Activated naive CD8-positive, alpha-beta T cell (primary cell): Measurements from ENCODE around the gene ISCU.
"Not testable (repeated sequence)": the region's sequence is repeated elsewhere in the genome, so short reads cannot be mapped to it uniquely, and the experiment has no call there.

Experiments
- H3K27ac Mint-ChIP-seq: one replicate; pipeline ENCODE4 v1.8.0; 2021; ENCODE audit warnings: mixed read lengths
- H3K27me3 Mint-ChIP-seq: one replicate; pipeline ENCODE4 v1.8.0; 2021; ENCODE audit warnings: mixed read lengths
- H3K36me3 Mint-ChIP-seq: one replicate; pipeline ENCODE4 v1.8.0; 2021; ENCODE audit warnings: mixed read lengths
- H3K4me1 Mint-ChIP-seq: one replicate; pipeline ENCODE4 v1.8.0; 2021; ENCODE audit warnings: low read depth, mixed read lengths
- H3K4me3 Mint-ChIP-seq: one replicate; pipeline ENCODE4 v1.8.0; 2021; ENCODE audit warnings: mild to moderate bottlenecking, mixed read lengths
- H3K9me3 Mint-ChIP-seq: one replicate; pipeline ENCODE4 v1.8.0; 2021; ENCODE audit warnings: low read depth, mixed read lengths

The ISCU gene

GRCh38 chr12:108527166-108527496 lies 35.3 kb upstream of the ISCU start:
- H3K4me3 Mint-ChIP-seq = no peak overlapping the region
- peaks cover 3% of the 10 kb centered on the region for H3K36me3 Mint-ChIP-seq
- no peaks in the 10 kb centered on the region for H3K27me3 Mint-ChIP-seq
- no peaks in the 10 kb centered on the region for H3K4me1 Mint-ChIP-seq
- H3K27ac Mint-ChIP-seq = peak overlapping the region; percentile 41
- H3K9me3 Mint-ChIP-seq = no peaks in the 10 kb centered on the region

- no peaks in the 10 kb centered on the region for H3K9me3 Mint-ChIP-seq
- H3K36me3 Mint-ChIP-seq = peaks cover 3% of the 10 kb centered on the region
- H3K4me1 Mint-ChIP-seq = no peaks in the 10 kb centered on the region
- no peak overlapping the region for H3K4me3 Mint-ChIP-seq
- H3K27me3 Mint-ChIP-seq = no peaks in the 10 kb centered on the region
- H3K27ac Mint-ChIP-seq = no peak overlapping the region
Observed at GRCh38 chr12:108530161-108530560, 32.2 kb upstream of the ISCU start.

GRCh38 chr12:108531929-108532848 lies 30.2 kb upstream of the ISCU start:
- Mint-ChIP-seq H3K9me3 (no peaks in the 10 kb centered on the region), H3K27ac (peak overlapping the region; percentile 46), H3K4me3 (no peak overlapping the region), H3K4me1 (no peaks in the 10 kb centered on the region), H3K27me3 (no peaks in the 10 kb centered on the region), H3K36me3 (peaks cover 3% of the 10 kb centered on the region)

GRCh38 chr12:108538146-108538545 lies 24.2 kb upstream of the ISCU start:
- Mint-ChIP-seq H3K9me3 (no peaks in the 10 kb centered on the region), H3K36me3 (peaks cover 3% of the 10 kb centered on the region), H3K27ac (peak overlapping the region; percentile 30), H3K4me1 (peaks cover 14% of the 10 kb centered on the region), H3K4me3 (no peak overlapping the region), H3K27me3 (no peaks in the 10 kb centered on the region)

GRCh38 chr12:108538616-108539195 lies 23.7 kb upstream of the ISCU start:
- Mint-ChIP-seq H3K4me3 (no peak overlapping the region), H3K27me3 (no peaks in the 10 kb centered on the region), H3K4me1 (peaks cover 16% of the 10 kb centered on the region), H3K36me3 (peaks cover 3% of the 10 kb centered on the region), H3K27ac (no peak overlapping the region), H3K9me3 (no peaks in the 10 kb centered on the region)

GRCh38 chr12:108542320-108542719 lies 20.1 kb upstream of the ISCU start:
- Mint-ChIP-seq H3K27ac (no peak overlapping the region), H3K4me3 (no peak overlapping the region), H3K36me3 (peaks cover 3% of the 10 kb centered on the region), H3K9me3 (no peaks in the 10 kb centered on the region), H3K4me1 (peaks cover 25% of the 10 kb centered on the region), H3K27me3 (no peaks in the 10 kb centered on the region)

GRCh38 chr12:108543652-108544051 lies 18.7 kb upstream of the ISCU start:
- Mint-ChIP-seq H3K4me1 (peaks cover 24% of the 10 kb centered on the region), H3K4me3 (no peak overlapping the region), H3K27me3 (no peaks in the 10 kb centered on the region), H3K36me3 (peaks cover 10% of the 10 kb centered on the region), H3K9me3 (no peaks in the 10 kb centered on the region), H3K27ac (no peak overlapping the region)

- H3K27ac Mint-ChIP-seq = no peak overlapping the region
- no peaks in the 10 kb centered on the region for H3K27me3 Mint-ChIP-seq
- no peaks in the 10 kb centered on the region for H3K9me3 Mint-ChIP-seq
- peaks cover 37% of the 10 kb centered on the region for H3K4me1 Mint-ChIP-seq
- H3K4me3 Mint-ChIP-seq = no peak overlapping the region
- peaks cover 7% of the 10 kb centered on the region for H3K36me3 Mint-ChIP-seq
Observed at GRCh38 chr12:108547686-108548085, 14.7 kb upstream of the ISCU start.

- Mint-ChIP-seq H3K27ac (no peak overlapping the region), H3K36me3 (peaks cover 7% of the 10 kb centered on the region), H3K4me1 (peaks cover 45% of the 10 kb centered on the region), H3K9me3 (no peaks in the 10 kb centered on the region), H3K4me3 (no peak overlapping the region), H3K27me3 (no peaks in the 10 kb centered on the region)
Observed at GRCh38 chr12:108548954-108549521, 13.4 kb upstream of the ISCU start.

- Mint-ChIP-seq H3K36me3 (peaks cover 10% of the 10 kb centered on the region), H3K9me3 (no peaks in the 10 kb centered on the region), H3K27ac (no peak overlapping the region), H3K4me1 (peaks cover 59% of the 10 kb centered on the region), H3K27me3 (no peaks in the 10 kb centered on the region), H3K4me3 (peak overlapping the region; percentile 74)
Observed at GRCh38 chr12:108551535-108551934, 10.9 kb upstream of the ISCU start.

- Mint-ChIP-seq H3K27ac (no peak overlapping the region), H3K4me1 (peaks cover 80% of the 10 kb centered on the region), H3K27me3 (no peaks in the 10 kb centered on the region), H3K36me3 (peaks cover 3% of the 10 kb centered on the region), H3K9me3 (no peaks in the 10 kb centered on the region), H3K4me3 (peak overlapping the region; percentile 38)
Observed at GRCh38 chr12:108553799-108554198, 8.6 kb upstream of the ISCU start.

- H3K27me3 Mint-ChIP-seq, H3K27ac Mint-ChIP-seq: not testable (repeated sequence)
Observed at GRCh38 chr12:108555383-108555782, 7.0 kb upstream of the ISCU start.

GRCh38 chr12:108559007-108559655 lies 3.3 kb upstream of the ISCU start:
- Mint-ChIP-seq H3K36me3 (peaks cover 5% of the 10 kb centered on the region), H3K4me3 (peak overlapping the region; percentile 100), H3K9me3 (no peaks in the 10 kb centered on the region), H3K27me3 (no peaks in the 10 kb centered on the region), H3K4me1 (peaks cover 59% of the 10 kb centered on the region), H3K27ac (peak overlapping the region; percentile 66)

More at GRCh38 chr12:108555383-108555782, 7.0 kb upstream of the ISCU start:
- Mint-ChIP-seq H3K4me3 (peak overlapping the region; percentile 30), H3K4me1 (peaks cover 87% of the 10 kb centered on the region)
- not testable (repeated sequence) for H3K9me3 Mint-ChIP-seq, H3K36me3 Mint-ChIP-seq

GRCh38 chr12:108559748-108560147 lies 2.6 kb upstream of the ISCU start:
- H3K9me3 Mint-ChIP-seq = no peaks in the 10 kb centered on the region
- H3K4me3 Mint-ChIP-seq = peak overlapping the region; percentile 100
- H3K27me3 Mint-ChIP-seq = no peaks in the 10 kb centered on the region
- peak overlapping the region; percentile 100 for H3K27ac Mint-ChIP-seq
- peaks cover 4% of the 10 kb centered on the region for H3K36me3 Mint-ChIP-seq
- peaks cover 63% of the 10 kb centered on the region for H3K4me1 Mint-ChIP-seq

- peaks cover 2% of the 10 kb centered on the region for H3K36me3 Mint-ChIP-seq
- H3K9me3 Mint-ChIP-seq = no peaks in the 10 kb centered on the region
- no peaks in the 10 kb centered on the region for H3K27me3 Mint-ChIP-seq
- H3K4me1 Mint-ChIP-seq = peaks cover 58% of the 10 kb centered on the region
- H3K27ac Mint-ChIP-seq = peak overlapping the region; percentile 100
- peak overlapping the region; percentile 100 for H3K4me3 Mint-ChIP-seq
Observed at GRCh38 chr12:108560321-108560721, 2.1 kb upstream of the ISCU start.
